ENCODE results near the gene LEMD2. TPM values are rescaled to one million over a fixed set of nuclear protein-coding genes. Genes with fewer than 3 reads are reported as not detected.

The LEMD2 gene
- total RNA-seq, 2 donors from 2014 or later: 51.0 to 54.3 TPM

DNA sequence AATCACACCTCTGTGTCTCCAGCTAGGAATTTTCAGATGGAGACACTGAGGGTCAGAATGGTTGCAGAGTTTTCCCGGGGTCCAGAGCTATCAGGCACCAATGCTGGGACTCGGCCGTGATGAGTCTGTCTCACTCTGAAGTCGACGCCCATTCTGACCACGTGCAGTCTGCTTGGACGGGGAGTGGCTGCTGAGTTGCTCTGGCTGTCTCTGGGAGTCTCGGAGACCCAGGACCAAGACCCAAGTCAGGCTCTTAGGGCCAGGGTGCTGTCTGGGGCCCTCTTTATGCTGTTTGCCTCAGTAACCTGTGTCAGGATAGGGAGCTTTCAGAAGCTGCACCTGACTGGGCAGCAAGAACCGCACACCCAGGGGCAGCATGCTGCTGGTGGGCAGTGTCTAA is 46.8 kb downstream of the LEMD2 start:
- Mint-ChIP-seq H3K4me3 (no peak overlapping the region), H3K9me3 (no peaks in the 10 kb centered on the region), H3K27ac (no peak overlapping the region), H3K36me3 (ENCODE audit: low read depth) (no peaks in the 10 kb centered on the region), H3K27me3 (peaks cover 15% of the 10 kb centered on the region), H3K4me1 (peaks cover 5% of the 10 kb centered on the region)
- ATAC-seq (replicated peaks): no peak

DNA sequence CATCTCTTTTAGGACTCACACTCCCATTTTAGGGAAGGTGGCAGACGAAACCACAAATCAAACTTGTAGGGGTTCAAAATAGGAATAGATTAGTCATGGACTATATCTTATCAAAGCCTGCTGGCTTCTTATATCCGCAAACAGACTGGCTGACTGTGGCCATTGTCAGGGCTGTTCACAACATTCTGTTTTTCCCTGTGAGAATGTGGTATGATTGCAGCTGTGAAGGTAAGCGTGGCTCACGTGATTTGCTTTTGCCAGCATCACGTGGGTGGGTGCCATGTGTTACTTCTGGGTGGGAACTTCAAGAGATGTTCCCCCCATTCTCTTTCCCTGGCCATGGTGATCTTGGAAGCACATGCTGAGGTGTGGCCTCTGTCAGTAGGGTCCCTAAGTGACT is 48.1 kb downstream of the LEMD2 start:
- no peak overlapping the region for H3K27ac Mint-ChIP-seq
- no peak for ATAC-seq (replicated peaks)
- no peaks in the 10 kb centered on the region for H3K36me3 Mint-ChIP-seq (ENCODE audit: low read depth)
- peaks cover 5% of the 10 kb centered on the region for H3K4me1 Mint-ChIP-seq
- H3K9me3 Mint-ChIP-seq: no peaks in the 10 kb centered on the region
- no peak overlapping the region for H3K4me3 Mint-ChIP-seq
- H3K27me3 Mint-ChIP-seq: peaks cover 15% of the 10 kb centered on the region

DNA sequence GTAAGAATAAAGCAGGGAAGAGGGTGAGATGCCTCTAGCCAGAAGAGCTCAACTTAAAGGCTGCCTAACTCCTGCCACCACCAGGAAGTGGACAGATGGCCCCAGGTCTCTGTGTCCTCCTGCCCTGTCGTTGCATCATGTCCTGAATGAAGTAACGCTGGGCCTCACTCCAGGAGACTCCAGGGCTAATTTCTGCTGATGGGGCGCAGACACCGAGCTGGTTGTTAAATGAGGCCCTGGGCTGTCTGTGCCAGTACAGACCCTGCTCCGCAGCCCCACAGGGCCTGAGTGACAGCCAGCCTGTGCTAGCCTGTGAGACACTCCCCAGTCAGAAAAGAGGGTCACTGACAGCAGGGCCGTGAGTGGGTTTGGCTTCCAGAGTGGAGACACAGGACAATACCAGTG is 48.7 kb downstream of the LEMD2 start:
- peaks cover 15% of the 10 kb centered on the region for H3K27me3 Mint-ChIP-seq
- peaks cover 5% of the 10 kb centered on the region for H3K4me1 Mint-ChIP-seq
- H3K36me3 Mint-ChIP-seq (ENCODE audit: low read depth): no peaks in the 10 kb centered on the region
- ATAC-seq (replicated peaks): no peak
- no peak overlapping the region for H3K27ac Mint-ChIP-seq
- no peak overlapping the region for H3K4me3 Mint-ChIP-seq
- H3K9me3 Mint-ChIP-seq: no peaks in the 10 kb centered on the region

DNA sequence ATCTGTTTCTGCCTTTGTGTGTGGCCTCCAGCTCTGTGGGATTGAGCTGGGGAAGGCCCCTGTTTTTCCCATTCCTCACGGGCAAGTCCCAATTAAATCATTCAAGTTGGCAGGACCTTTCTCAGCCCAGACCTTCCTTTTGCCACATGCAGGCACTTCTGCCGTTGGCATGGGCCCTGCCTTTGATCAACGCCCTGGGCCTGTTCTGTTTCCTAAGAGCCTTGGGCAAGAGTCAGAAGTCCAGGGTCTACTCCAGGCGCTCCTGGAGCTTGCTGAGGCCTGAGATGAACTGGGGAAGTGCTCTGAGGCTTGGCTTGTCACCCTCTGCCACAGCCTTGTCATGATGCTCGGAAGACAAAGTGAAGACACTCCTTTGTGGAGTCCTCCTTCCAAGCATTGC is 49.4 kb downstream of the LEMD2 start:
- peaks cover 5% of the 10 kb centered on the region for H3K4me1 Mint-ChIP-seq
- no peak for ATAC-seq (replicated peaks)
- no peaks in the 10 kb centered on the region for H3K36me3 Mint-ChIP-seq (ENCODE audit: low read depth)
- H3K27ac Mint-ChIP-seq: no peak overlapping the region
- H3K9me3 Mint-ChIP-seq: no peaks in the 10 kb centered on the region
- H3K4me3 Mint-ChIP-seq: no peak overlapping the region
- H3K27me3 Mint-ChIP-seq: peaks cover 15% of the 10 kb centered on the region

DNA sequence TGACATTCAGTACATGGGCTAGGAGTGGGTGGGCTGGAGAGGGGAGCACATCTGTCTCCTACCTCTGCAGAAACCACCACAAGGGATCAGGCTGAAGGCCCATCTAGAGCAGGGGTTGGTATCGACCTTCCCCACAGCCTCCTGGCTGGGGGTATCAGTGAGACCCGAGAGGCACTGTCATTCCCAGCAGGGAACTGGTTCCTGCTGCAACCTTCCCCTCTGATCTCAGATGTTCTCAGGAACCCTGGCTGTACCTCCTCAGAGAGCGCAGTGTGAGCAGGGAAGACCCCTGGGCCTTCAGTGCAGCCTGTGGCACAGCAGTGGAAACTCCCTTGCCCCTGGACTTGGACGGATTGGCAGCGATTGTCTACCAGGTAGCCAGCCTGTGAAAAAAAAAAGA is 50.1 kb downstream of the LEMD2 start:
- no peak overlapping the region for H3K27ac Mint-ChIP-seq
- H3K4me3 Mint-ChIP-seq: no peak overlapping the region
- peaks cover 11% of the 10 kb centered on the region for H3K27me3 Mint-ChIP-seq
- no peak for ATAC-seq (replicated peaks)
- no peaks in the 10 kb centered on the region for H3K9me3 Mint-ChIP-seq
- no peaks in the 10 kb centered on the region for H3K36me3 Mint-ChIP-seq (ENCODE audit: low read depth)
- H3K4me1 Mint-ChIP-seq: no peaks in the 10 kb centered on the region

DNA sequence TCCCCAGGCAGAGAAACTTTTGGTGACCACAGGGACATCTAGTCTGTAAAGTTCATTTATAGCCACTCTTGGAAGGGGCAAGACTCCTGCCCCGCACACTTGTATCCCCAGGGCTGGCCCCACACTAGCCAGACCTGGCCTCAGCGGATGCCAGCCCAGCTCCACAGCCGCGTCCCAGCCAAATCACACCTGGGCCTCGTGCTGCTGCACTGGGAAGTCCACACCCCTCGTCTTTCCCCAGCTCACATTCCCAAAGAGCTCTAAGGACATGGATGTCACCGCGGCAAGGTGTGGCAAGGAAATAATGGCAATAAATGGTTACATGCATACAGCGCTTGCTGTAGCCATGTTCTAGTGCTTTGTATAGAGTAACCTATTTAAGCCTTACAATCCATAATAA is 50.8 kb downstream of the LEMD2 start:
- no peaks in the 10 kb centered on the region for H3K4me1 Mint-ChIP-seq
- peaks cover 10% of the 10 kb centered on the region for H3K27me3 Mint-ChIP-seq
- no peak for ATAC-seq (replicated peaks)
- no peaks in the 10 kb centered on the region for H3K9me3 Mint-ChIP-seq
- no peaks in the 10 kb centered on the region for H3K36me3 Mint-ChIP-seq (ENCODE audit: low read depth)
- no peak overlapping the region for H3K27ac Mint-ChIP-seq
- no peak overlapping the region for H3K4me3 Mint-ChIP-seq

DNA sequence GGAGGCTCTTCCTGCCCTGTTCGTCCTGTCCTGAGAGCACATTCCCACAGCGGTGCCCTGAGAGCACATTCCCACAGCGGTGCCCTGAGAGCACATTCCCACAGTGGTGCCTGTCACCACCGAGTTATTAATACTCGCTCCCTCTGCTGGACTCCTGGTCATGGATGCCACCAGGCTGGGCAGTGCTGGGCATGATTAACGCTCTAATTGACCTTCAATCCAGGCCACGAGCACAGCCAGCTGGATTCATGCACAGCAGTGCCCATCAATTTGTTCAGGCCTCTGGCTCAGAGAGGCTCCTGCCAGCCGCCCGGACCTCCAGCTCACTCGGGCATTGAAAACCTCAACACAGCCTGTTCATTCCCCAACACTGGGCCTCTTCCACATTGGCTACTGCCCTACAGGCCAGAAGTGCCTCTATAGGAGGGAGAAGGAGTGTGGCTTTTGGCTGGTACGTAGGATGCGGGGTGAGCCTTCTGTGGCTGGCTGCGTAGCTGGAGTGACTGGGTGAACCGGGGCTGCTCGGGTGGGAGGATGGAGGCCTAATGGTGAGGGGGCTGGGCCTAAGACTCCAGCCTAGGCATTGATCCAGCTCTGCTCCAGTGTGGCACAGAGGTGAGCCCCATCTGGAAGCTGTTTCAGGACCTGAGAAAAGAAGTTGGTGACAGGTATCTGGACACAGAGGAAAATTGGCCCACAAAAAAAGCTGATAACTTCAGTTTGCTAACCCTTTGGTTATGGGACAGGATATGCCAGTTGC is 51.5 kb downstream of the LEMD2 start:
- ATAC-seq (replicated peaks): no peak
- Mint-ChIP-seq H3K4me1 (no peaks in the 10 kb centered on the region), H3K27me3 (peaks cover 3% of the 10 kb centered on the region), H3K4me3 (no peak overlapping the region), H3K36me3 (ENCODE audit: low read depth) (no peaks in the 10 kb centered on the region), H3K27ac (no peak overlapping the region), H3K9me3 (no peaks in the 10 kb centered on the region)

DNA sequence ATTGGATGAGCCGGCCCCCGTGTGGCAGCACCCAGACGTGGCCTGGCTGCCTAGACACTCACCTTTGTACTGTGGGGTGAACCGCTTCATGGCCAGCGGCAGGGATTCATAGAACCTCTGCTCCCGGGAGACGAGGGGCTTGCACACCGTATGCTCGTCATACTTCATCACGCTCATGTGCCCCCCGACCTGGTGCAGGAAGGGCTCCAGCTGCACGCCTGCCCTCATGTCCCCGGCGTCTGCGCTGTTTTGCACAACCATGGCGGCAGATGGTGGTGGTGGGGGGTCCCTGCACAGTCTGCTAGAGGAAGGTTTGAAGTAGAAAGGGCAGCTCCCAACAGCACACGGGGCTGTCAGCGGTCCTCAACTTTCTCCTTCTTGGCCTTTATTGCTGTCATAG is 53.7 kb downstream of the LEMD2 start:
- no peak overlapping the region for H3K4me3 Mint-ChIP-seq

DNA sequence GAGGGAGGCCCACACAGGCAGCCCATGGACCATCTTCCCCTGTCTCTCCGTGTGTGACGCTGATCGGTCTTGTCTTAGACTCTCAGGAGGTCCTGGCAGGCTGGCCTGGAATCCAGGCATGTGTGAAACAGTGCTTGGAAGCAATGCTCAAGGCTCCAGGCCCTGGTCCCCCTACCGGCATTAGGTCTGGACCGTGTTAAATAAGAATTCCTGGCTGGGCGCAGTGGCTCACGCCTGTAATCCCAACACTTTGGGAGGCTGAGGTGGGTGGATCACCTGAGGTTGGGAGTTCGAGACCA is 55.3 kb downstream of the LEMD2 start:
- ATAC-seq (replicated peaks): no peak
- Mint-ChIP-seq H3K9me3 (no peaks in the 10 kb centered on the region), H3K36me3 (ENCODE audit: low read depth) (no peaks in the 10 kb centered on the region), H3K4me1 (no peaks in the 10 kb centered on the region), H3K4me3 (no peak overlapping the region), H3K27ac (no peak overlapping the region), H3K27me3 (no peaks in the 10 kb centered on the region)

More for the DNA sequence above, 53.7 kb downstream of the LEMD2 start:
- Mint-ChIP-seq H3K36me3 (ENCODE audit: low read depth) (no peaks in the 10 kb centered on the region), H3K4me1 (no peaks in the 10 kb centered on the region), H3K27me3 (no peaks in the 10 kb centered on the region), H3K9me3 (no peaks in the 10 kb centered on the region), H3K27ac (no peak overlapping the region)
- ATAC-seq (replicated peaks): no peak

DNA sequence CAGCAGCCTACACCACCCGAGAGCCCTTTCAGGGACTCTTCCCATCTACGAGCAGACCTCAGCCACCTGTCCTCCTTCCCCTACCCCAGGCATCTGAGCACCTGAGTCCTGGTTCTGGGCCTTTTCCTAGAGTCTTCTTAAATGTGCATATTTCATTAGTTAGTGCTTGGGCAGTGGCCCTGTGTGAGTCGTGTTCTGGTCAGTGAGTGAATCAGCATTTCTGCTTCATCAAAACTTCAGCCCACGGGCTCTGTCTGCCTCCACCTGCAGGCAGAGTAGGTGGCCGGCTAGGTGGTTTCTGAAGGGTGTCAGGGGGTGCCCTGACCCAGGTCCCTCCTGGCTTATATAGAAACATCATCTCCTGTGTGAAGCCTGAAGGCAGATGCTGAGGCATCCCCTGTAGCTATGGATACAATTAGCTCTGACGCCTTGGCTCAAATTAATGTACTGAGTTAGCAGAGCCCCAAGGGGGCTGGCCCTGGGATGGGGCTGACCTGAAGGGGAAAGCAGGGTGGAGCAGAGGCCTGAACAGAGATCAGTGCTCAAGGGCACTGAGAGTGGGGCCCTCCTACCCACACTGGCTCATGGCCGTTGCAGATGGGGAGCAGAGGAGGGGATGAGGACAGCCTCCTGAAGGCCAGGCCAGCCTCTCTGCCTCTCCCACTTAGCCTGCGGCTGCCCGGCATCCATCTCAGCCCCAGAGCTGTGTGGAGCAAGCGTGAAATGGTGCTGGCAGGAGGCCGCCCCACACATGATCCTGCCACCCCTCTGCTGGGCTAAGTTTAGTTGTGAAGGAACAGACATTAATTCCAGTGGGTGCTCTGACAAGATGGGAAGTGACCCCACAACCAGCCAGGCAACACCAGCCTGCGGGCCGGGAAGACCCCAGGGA is 55.9 kb downstream of the LEMD2 start:
- no peak for ATAC-seq (replicated peaks)
- no peaks in the 10 kb centered on the region for H3K36me3 Mint-ChIP-seq (ENCODE audit: low read depth)
- H3K27ac Mint-ChIP-seq: no peak overlapping the region
- H3K4me3 Mint-ChIP-seq: no peak overlapping the region
- no peaks in the 10 kb centered on the region for H3K4me1 Mint-ChIP-seq
- H3K27me3 Mint-ChIP-seq: no peaks in the 10 kb centered on the region
- H3K9me3 Mint-ChIP-seq: no peaks in the 10 kb centered on the region

DNA sequence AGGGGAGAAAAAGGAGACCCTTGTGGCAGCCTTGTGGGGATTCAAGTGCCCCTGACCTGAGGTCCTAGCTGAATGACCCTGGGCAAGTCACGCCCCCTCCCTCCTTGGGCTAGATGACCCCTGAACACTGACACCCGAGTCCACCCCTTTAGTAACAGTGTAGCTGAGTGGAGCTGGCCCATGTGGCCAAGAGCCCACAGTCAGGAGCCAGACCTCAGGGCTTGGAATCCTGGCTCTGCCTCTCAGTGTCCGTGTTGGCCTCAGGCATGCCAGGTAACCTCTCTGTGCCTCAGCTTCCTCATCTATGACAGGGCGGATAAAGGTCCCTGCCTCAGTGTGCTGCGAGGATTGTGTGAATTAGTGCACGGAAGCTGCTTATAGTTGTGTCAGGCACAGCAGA is 56.5 kb downstream of the LEMD2 start:
- no peak overlapping the region for H3K27ac Mint-ChIP-seq
- H3K4me3 Mint-ChIP-seq: no peak overlapping the region
- no peaks in the 10 kb centered on the region for H3K27me3 Mint-ChIP-seq
- no peaks in the 10 kb centered on the region for H3K36me3 Mint-ChIP-seq (ENCODE audit: low read depth)
- ATAC-seq (replicated peaks): no peak
- H3K4me1 Mint-ChIP-seq: no peaks in the 10 kb centered on the region
- H3K9me3 Mint-ChIP-seq: no peaks in the 10 kb centered on the region

DNA sequence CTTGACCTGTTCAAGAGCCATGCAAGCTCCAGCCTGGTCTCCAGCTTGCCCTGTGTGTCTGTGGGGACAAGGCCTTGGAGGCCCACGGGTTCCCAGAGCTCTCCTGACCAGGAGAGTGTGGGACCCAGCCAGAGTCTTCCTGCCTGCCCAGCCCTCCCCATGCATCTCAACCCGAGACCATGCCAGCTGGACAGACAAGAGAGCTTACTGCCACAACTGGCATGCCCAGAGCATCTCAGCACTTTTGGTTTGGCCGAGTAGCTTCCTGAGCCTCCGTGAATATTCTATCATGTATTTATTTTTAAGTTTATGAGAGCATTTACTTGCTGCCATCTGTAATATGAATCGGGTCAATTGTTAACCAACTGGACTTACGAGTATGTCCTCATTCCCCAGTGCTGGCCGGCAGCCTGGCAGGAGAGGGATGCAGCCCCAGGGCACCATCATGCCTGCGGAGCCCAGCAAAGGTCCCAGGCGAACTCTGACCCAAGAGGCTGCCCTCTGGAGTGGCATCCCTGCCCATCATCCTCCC is 57.1 kb downstream of the LEMD2 start:
- no peak overlapping the region for H3K4me3 Mint-ChIP-seq
- H3K9me3 Mint-ChIP-seq: no peaks in the 10 kb centered on the region
- no peaks in the 10 kb centered on the region for H3K27me3 Mint-ChIP-seq
- H3K36me3 Mint-ChIP-seq (ENCODE audit: low read depth): no peaks in the 10 kb centered on the region
- no peak for ATAC-seq (replicated peaks)
- H3K27ac Mint-ChIP-seq: peak overlapping the region; percentile 50
- no peaks in the 10 kb centered on the region for H3K4me1 Mint-ChIP-seq

DNA sequence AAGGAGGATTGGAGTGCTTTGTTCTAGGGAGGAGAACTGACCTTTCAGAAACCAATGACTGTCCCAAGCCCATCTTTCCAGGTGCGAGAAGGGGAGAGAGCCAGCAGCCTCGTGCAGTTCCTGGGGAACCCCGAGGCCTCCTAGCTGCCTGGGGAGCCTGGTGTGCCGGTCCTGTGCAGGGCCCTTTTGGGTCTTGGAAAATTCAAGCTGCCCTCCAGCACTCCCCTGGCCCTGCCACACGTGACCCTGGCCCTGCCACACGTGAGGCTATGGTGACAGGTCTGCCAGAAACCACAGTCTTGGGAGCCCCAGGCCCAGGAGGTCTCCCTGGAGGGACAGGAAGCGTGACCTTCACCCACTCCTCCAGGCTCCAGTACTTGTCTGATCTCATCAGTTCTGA is 57.9 kb downstream of the LEMD2 start:
- no peaks in the 10 kb centered on the region for H3K4me1 Mint-ChIP-seq

DNA sequence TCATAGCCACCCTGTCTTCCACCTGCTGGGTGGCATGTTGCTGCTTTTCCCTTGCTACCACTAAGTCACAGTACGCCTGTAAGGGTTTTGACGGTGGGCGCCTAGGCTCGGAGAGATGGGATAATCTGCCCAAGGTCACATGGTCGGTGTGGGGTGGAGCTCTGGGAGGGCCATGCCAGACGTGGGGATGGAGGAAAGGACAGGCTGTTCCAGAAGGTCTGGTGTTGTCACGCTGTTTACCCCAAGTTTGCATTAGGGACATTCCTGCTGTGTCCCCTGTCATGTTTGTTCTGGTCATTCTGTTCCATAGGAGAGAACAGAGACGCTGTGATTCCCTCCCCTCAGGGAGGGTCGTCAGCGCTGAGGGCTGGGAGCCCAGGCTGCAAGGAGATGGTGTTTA is 58.3 kb downstream of the LEMD2 start:
- H3K36me3 Mint-ChIP-seq (ENCODE audit: low read depth): no peaks in the 10 kb centered on the region
- H3K27ac Mint-ChIP-seq: no peak overlapping the region
- peaks cover 5% of the 10 kb centered on the region for H3K27me3 Mint-ChIP-seq
- H3K9me3 Mint-ChIP-seq: no peaks in the 10 kb centered on the region
- H3K4me1 Mint-ChIP-seq: no peaks in the 10 kb centered on the region
- no peak overlapping the region for H3K4me3 Mint-ChIP-seq
- ATAC-seq (replicated peaks): no peak

More for the DNA sequence above, 57.9 kb downstream of the LEMD2 start:
- H3K27ac Mint-ChIP-seq: no peak overlapping the region
- no peak overlapping the region for H3K4me3 Mint-ChIP-seq
- no peak for ATAC-seq (replicated peaks)
- no peaks in the 10 kb centered on the region for H3K9me3 Mint-ChIP-seq
- H3K27me3 Mint-ChIP-seq: peaks cover 5% of the 10 kb centered on the region
- H3K36me3 Mint-ChIP-seq (ENCODE audit: low read depth): no peaks in the 10 kb centered on the region

DNA sequence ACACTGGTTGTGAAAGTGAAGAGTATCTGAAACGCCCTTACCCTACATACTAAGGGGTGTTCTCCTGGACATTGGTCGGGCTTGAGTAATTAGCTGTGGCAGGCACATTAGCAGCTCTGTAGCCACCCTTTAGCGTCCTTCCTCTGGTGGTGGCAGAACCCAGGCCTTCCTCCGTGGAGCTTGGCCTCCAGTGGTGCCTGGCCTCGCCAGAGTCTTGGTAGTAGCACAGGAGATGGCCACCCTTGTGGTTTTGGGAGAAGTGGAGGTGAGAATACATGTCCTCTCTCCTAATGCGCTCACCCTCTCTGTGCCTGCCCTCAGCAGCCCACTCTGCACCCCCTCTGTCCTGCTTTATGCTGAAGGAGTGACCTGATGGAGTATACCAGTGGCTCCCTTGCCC is 59.9 kb downstream of the LEMD2 start:
- Mint-ChIP-seq H3K4me3 (no peak overlapping the region), H3K9me3 (no peaks in the 10 kb centered on the region), H3K36me3 (ENCODE audit: low read depth) (no peaks in the 10 kb centered on the region), H3K4me1 (peaks cover 5% of the 10 kb centered on the region), H3K27me3 (peaks cover 10% of the 10 kb centered on the region), H3K27ac (no peak overlapping the region)
- no peak for ATAC-seq (replicated peaks)
